ENCODE measurements around the gene PIK3R5. TPM values are rescaled to one million over a fixed set of nuclear protein-coding genes. Genes with fewer than 3 reads are reported as not detected.
"Not testable (repeated sequence)": the region's sequence is repeated elsewhere in the genome, so short reads cannot be mapped to it uniquely, and the experiment has no call there.

The PIK3R5 gene
- total RNA-seq, 1 donor from 2014 or later = 34.2 TPM

- ChIA-PET POLR2A (interaction anchor here (1.1 to 1.3 kb wide), 2 partner anchors 19 to 127 kb away, joined by 6 to 9 read pairs; no protein-coding TSS in a partner anchor), CTCF (interaction anchor here (0.7 to 2.1 kb wide), 8 partner anchors 10 to 180 kb away, joined by 3 to 6 read pairs (median 3); partner anchors contain the start of gene PIK3R5)
- H3K4me3 Mint-ChIP-seq = peak overlapping the region; percentile 24
Measured at GRCh38 chr17:8985054-8985701, 19.7 kb upstream of the PIK3R5 start.

GRCh38 chr17:8984225-8984624 is 18.7 kb upstream of the PIK3R5 start:
- H3K4me3 Mint-ChIP-seq; intact Hi-C loops (cut with micrococcal nuclease); H3K27ac Mint-ChIP-seq; DNase-seq; H3K27me3 Mint-ChIP-seq; H3K36me3 Mint-ChIP-seq (ENCODE audit: low read depth); ATAC-seq (ENCODE audit: low read depth); POLR2A ChIA-PET: not testable (repeated sequence)
- H3K9me3 Mint-ChIP-seq = peaks cover 10% of the 10 kb centered on the region
- H3K4me1 Mint-ChIP-seq = peaks cover 23% of the 10 kb centered on the region
- CTCF ChIA-PET = interaction anchor here (2.1 kb wide), 1 partner anchor 14 kb away, joined by 6 read pairs; no protein-coding TSS in a partner anchor

More at GRCh38 chr17:8985054-8985701, 19.7 kb upstream of the PIK3R5 start:
- intact Hi-C loops (cut with micrococcal nuclease) = no loop called here
- no peak for TF ChIP-seq CTCF (IDR thresholded peaks at IDR 0.05)
- peak; percentile 62 for ATAC-seq (ENCODE audit: low read depth)
- H3K9me3 Mint-ChIP-seq = peaks cover 10% of the 10 kb centered on the region
- no peaks in the 10 kb centered on the region for H3K27me3 Mint-ChIP-seq
- H3K27ac Mint-ChIP-seq = peak overlapping the region; percentile 31
- H3K4me1 Mint-ChIP-seq = peaks cover 18% of the 10 kb centered on the region
- DNase-seq = no peak
- H3K36me3 Mint-ChIP-seq (ENCODE audit: low read depth) = no peaks in the 10 kb centered on the region

- no peak for DNase-seq
- peaks cover 23% of the 10 kb centered on the region for H3K4me1 Mint-ChIP-seq
- no peaks in the 10 kb centered on the region for H3K36me3 Mint-ChIP-seq (ENCODE audit: low read depth)
- ChIA-PET POLR2A (no interaction called here), CTCF (no interaction called here)
- no peak for TF ChIP-seq CTCF (IDR thresholded peaks at IDR 0.05)
- H3K27me3 Mint-ChIP-seq = no peaks in the 10 kb centered on the region
- intact Hi-C loops (cut with micrococcal nuclease) = no loop called here
- H3K4me3 Mint-ChIP-seq = no peak overlapping the region
- H3K9me3 Mint-ChIP-seq = peaks cover 10% of the 10 kb centered on the region
- H3K27ac Mint-ChIP-seq = no peak overlapping the region
- ATAC-seq (ENCODE audit: low read depth) = no peak
Measured at GRCh38 chr17:8981443-8981842, 15.9 kb upstream of the PIK3R5 start.

GRCh38 chr17:8979715-8980114 is 14.2 kb upstream of the PIK3R5 start:
- Mint-ChIP-seq H3K27me3 (no peaks in the 10 kb centered on the region), H3K36me3 (ENCODE audit: low read depth) (no peaks in the 10 kb centered on the region), H3K4me1 (peaks cover 8% of the 10 kb centered on the region), H3K27ac (no peak overlapping the region), H3K9me3 (no peaks in the 10 kb centered on the region), H3K4me3 (no peak overlapping the region)
- ATAC-seq (ENCODE audit: low read depth) (no peak), DNase-seq (no peak)
- POLR2A ChIA-PET = interaction anchor here (0.8 kb wide), 1 partner anchor 35 kb away, joined by 4 read pairs; no protein-coding TSS in a partner anchor
- intact Hi-C loops (cut with micrococcal nuclease) = no loop called here
- CTCF ChIA-PET = no interaction called here
- no peak for TF ChIP-seq CTCF (IDR thresholded peaks at IDR 0.05)

- Mint-ChIP-seq H3K36me3 (ENCODE audit: low read depth) (no peaks in the 10 kb centered on the region), H3K4me1 (peaks cover 5% of the 10 kb centered on the region), H3K27ac (no peak overlapping the region), H3K9me3 (peaks cover 6% of the 10 kb centered on the region), H3K27me3 (no peaks in the 10 kb centered on the region), H3K4me3 (no peak overlapping the region)
- no peak for ATAC-seq (ENCODE audit: low read depth)
- intact Hi-C loops (cut with micrococcal nuclease) = no loop called here
- CTCF ChIA-PET = no interaction called here
- no peak for DNase-seq
- TF ChIP-seq CTCF (IDR thresholded peaks at IDR 0.05) = no peak
- POLR2A ChIA-PET = no interaction called here
Measured at GRCh38 chr17:8976638-8977037, 11.1 kb upstream of the PIK3R5 start.
